Measurements from ENCODE around the gene GYS2. TPM values are rescaled to one million over a fixed set of nuclear protein-coding genes. Genes with fewer than 3 reads are reported as not detected.

GYS2 gene
- total RNA-seq, 1 donor from 2014 or later: not detected

DNA sequence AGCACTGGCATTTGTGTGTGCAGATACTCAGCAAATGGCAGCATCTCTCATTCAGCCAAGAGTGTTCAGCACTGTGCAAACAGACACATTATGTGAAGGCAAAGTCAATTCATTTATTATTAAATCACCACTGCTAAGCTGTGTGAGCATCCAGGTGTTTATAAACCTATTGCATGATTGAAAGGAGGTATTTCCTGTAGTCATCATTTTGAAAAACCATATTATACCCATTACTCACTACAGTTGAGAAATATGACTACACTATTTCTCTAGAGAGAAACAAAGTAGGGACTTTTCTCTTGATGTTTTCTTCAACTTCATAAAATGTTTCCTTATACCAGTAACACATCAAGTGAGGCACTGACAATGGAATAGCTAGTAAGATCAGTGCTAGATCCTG lies 64.8 kb downstream of the GYS2 start:
- Histone ChIP-seq H3K36me3 (ENCODE audit: control insufficient read depth, insufficient read depth, low read length) (no peaks in the 10 kb centered on the region), H3K4me3 (ENCODE audit: low read depth, low read length) (no peak overlapping the region), H3K27me3 (ENCODE audit: control insufficient read depth, insufficient read depth, low read length) (no peaks in the 10 kb centered on the region)
- TF ChIP-seq, protein P1, sequence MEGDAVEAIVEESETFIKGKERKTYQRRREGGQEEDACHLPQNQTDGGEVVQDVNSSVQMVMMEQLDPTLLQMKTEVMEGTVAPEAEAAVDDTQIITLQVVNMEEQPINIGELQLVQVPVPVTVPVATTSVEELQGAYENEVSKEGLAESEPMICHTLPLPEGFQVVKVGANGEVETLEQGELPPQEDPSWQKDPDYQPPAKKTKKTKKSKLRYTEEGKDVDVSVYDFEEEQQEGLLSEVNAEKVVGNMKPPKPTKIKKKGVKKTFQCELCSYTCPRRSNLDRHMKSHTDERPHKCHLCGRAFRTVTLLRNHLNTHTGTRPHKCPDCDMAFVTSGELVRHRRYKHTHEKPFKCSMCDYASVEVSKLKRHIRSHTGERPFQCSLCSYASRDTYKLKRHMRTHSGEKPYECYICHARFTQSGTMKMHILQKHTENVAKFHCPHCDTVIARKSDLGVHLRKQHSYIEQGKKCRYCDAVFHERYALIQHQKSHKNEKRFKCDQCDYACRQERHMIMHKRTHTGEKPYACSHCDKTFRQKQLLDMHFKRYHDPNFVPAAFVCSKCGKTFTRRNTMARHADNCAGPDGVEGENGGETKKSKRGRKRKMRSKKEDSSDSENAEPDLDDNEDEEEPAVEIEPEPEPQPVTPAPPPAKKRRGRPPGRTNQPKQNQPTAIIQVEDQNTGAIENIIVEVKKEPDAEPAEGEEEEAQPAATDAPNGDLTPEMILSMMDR (IDR thresholded peaks at IDR 0.05; ENCODE audit: insufficient read depth, low read length, poor library complexity, severe bottlenecking): no peak
- no peak for DNase-seq (ENCODE audit: low read depth)

DNA sequence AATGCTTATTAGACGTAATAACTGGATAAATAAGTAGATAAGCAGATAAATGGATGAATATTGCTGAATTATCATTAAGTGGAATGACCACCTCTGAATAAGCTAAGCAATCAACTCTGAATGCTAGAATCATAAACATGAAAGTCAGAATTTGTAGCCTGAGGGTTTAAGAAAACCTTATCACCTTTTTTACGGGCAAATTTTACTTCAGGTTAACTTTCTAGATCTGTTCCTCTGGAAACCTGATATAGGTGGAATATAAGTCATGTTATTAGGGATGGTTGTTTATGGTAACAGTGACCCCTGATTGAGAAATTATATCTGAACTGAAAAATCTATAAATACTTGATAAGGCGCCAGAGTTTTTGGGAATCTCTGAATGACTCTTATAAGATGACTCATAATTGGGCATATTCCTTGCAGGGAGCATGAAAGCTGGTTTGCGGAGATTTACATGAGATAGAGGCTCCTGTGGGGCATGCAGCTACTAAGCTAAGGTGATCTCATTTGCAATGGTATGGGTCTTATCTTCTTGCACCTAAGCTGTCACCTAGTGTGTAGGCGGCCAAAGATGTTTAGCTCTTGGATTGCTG lies 66.5 kb downstream of the GYS2 start:
- Histone ChIP-seq H3K4me3 (ENCODE audit: low read depth, low read length) (no peak overlapping the region), H3K27me3 (ENCODE audit: control insufficient read depth, insufficient read depth, low read length) (no peaks in the 10 kb centered on the region), H3K36me3 (ENCODE audit: control insufficient read depth, insufficient read depth, low read length) (no peaks in the 10 kb centered on the region)
- TF ChIP-seq, protein P1 (IDR thresholded peaks at IDR 0.05; ENCODE audit: insufficient read depth, low read length, poor library complexity, severe bottlenecking): no peak
- no peak for DNase-seq (ENCODE audit: low read depth)

DNA sequence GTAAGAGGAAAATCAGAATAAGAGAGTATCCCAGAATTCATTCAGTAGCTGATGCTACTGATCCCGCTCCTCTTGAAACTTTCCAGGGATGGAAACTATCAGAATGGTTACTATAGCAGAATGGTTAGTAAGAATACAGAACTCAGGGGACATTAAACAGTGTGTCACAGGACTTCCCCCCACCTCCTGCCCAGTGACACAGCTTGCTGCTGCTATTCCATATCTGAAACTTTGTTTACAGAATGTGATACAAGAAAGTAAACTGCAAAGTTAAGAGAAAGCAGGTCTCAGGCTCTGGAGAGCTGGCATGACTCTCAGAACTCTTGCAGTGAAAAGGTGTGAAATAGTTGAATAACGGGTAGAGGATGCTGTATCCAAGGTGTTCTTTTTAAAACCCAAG lies 75.2 kb downstream of the GYS2 start:
- Histone ChIP-seq H3K36me3 (ENCODE audit: control insufficient read depth, insufficient read depth, low read length) (no peaks in the 10 kb centered on the region), H3K27me3 (ENCODE audit: control insufficient read depth, insufficient read depth, low read length) (no peaks in the 10 kb centered on the region), H3K4me3 (ENCODE audit: low read depth, low read length) (no peak overlapping the region)
- TF ChIP-seq, protein P1 (IDR thresholded peaks at IDR 0.05; ENCODE audit: insufficient read depth, low read length, poor library complexity, severe bottlenecking): no peak
- DNase-seq (ENCODE audit: low read depth): no peak

DNA sequence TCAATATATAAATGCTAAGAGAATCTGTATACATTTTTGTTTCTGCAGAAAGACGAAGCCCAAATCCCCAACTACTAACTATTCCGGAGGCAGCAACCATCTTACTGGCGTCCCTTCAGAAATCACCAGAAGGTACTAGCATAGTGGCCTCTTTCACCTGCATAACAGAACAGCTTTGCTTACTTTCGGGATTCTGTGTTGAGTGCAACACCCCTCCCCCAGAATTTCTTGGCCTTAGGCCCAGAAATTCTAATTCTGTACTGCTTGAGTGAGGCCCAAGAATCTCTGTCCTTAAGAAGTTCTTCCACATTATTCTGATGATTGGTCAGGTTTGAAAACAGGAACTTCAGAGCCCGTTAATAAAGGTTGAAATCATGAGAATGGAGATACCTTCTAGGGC lies 75.7 kb downstream of the GYS2 start:
- Histone ChIP-seq H3K36me3 (ENCODE audit: control insufficient read depth, insufficient read depth, low read length) (no peaks in the 10 kb centered on the region), H3K27me3 (ENCODE audit: control insufficient read depth, insufficient read depth, low read length) (no peaks in the 10 kb centered on the region), H3K4me3 (ENCODE audit: low read depth, low read length) (no peak overlapping the region)
- TF ChIP-seq, protein P1 (IDR thresholded peaks at IDR 0.05; ENCODE audit: insufficient read depth, low read length, poor library complexity, severe bottlenecking): no peak
- DNase-seq (ENCODE audit: low read depth): peak; percentile 34

DNA sequence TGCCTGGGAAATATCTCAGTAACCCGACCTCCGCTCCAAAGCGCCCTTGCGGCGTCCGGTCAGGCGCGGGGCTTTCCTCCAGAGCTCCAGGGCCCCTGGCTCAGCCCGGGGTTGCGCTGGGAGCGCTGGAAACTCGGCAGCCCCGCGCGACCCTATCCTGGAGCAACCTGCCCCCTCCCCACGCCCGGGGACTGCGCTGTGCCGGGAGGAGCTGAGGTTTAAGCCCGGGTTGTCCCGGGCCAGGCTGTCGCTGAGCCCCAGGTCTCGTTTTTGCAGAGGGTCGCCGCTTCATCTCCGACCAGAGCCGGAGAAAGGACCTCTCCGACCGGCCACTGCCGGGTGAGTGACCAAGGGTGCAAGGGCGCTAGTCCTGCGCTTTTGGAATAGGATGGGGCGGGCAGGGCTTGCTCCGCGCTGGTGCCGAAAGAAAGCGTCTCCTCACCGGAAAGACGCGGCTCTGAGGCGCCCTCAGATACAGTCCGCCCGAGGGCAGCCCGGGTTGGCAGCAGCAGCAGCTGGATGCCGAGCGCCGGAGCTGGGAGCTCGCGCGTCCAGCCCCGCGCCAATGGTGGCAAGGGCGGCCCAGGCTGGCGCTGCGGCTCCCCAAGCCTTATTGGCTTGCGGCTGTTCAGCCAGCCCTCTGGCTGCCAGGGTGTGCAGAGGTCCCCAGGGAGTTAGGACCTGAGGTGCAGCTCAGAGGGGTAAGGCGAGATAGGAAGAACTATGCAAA lies 77.0 kb downstream of the GYS2 start:
- Histone ChIP-seq H3K27me3 (ENCODE audit: control insufficient read depth, insufficient read depth, low read length) (no peaks in the 10 kb centered on the region), H3K4me3 (ENCODE audit: low read depth, low read length) (peak overlapping the region; percentile 68), H3K36me3 (ENCODE audit: control insufficient read depth, insufficient read depth, low read length) (no peaks in the 10 kb centered on the region)
- TF ChIP-seq, protein P1 (IDR thresholded peaks at IDR 0.05; ENCODE audit: insufficient read depth, low read length, poor library complexity, severe bottlenecking): peak; percentile 4
- peak; percentile 16 for DNase-seq (ENCODE audit: low read depth)
